ENCODE results near the gene DLGAP1.
A peak's percentile ranks its signal among the peaks of the same experiment; 100 is the strongest.
"Not testable (repeated sequence)": the region's sequence is repeated elsewhere in the genome, so short reads cannot be mapped to it uniquely, and the experiment has no call there.

The DLGAP1 gene

DNA sequence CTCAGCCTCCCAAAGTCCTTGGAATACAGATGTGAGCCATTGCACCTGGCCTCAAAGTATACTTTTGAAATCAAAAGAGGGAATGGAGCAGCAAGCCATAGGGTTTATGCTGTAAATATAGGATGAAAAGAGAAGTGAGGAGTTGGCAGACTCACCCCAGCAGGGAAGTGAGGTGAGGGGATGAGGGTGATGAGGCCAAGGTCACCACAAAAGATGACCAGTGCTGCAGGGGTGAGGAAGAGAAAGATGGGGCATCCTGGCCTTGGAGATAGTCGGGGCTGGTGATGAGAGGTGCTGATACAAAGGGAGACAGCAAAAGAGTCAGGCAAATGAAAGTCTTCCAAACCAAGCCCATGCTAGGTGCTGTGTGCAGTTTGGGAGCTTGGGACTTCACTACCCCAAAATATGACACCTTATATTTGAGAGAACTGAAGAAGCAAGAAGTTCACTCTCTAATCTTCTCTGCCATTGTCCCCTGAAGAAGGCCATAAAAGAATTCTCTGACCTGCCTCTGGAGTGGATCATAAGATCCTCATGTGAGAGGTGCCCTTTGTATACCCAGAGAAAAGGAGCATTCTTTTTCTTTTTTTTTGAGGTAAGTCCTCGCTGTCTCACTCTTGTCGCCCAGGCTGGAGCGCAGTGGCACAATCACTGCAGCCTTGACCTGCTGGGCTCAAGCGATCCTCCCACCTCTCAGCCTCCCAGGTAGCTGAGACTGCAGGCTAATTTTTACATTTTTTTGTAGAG lies 974.1 kb downstream of the DLGAP1 start:
- H3K4me3 ChIP-seq (ENCODE audit: low read depth, low read length): no peak overlapping the region
- no peak for DNase-seq (ENCODE audit: low read depth)

DNA sequence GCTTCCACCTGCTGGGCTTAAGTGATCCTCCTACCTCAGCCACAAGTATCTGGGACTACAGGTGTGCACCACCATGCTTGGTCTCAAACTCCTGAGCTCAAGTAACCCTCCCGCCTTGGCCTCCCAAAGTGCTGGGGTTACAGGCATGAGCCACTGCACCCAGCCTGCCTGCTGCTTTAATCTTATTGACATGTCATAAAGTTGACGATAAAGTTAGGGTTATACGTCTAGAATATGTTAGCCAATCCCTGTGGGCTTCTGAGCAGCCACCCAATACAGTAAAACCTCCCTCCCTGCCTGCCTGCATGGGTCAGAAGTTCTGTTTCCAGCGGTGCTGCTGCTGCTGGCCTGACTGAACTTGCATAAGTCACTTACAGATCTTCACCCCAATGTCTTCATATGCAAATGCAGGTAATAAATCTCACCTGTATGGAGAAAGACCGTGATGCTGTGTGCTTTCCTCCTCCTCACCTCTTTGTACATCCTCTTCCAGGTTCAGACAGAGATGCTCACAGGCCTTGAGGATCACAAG lies 975.1 kb downstream of the DLGAP1 start:
- DNase-seq (ENCODE audit: low read depth): no peak
- H3K4me3 ChIP-seq (ENCODE audit: low read depth, low read length): no peak overlapping the region

DNA sequence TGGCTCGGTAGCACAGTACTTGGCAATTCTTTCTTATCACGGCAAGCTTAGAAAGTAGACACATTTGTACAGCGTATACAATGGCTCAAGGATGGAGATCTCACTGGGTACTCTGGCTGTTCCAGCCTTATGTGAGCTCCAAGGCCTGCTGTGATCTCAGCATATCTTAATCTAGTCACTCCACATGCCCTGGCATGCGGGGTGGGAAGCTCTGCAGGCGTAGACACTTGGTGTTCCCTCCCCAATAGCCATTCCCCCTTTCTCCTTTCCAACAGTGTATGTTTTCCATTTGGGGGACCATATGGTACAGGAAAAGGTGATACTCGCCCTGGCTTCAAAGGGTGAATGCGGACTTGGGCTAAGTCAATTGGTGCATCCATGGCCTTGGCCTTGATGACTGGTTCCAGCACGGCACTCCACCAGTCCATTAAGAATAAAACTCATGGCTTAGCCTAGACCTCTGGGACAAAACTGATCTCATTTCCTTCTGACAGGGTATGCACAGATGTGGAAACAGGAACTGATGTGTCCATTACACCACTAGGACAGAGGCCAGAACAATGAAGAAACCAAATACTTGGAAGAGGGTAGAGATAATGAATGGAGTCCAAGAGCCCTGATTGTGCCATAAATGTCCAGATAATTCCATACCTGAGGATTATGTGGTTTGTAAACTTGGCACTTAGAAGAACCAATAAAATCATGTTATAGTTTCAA lies 976.7 kb downstream of the DLGAP1 start:
- peak; percentile 49 for DNase-seq (ENCODE audit: low read depth)
- H3K4me3 ChIP-seq (ENCODE audit: low read depth, low read length): no peak overlapping the region

DNA sequence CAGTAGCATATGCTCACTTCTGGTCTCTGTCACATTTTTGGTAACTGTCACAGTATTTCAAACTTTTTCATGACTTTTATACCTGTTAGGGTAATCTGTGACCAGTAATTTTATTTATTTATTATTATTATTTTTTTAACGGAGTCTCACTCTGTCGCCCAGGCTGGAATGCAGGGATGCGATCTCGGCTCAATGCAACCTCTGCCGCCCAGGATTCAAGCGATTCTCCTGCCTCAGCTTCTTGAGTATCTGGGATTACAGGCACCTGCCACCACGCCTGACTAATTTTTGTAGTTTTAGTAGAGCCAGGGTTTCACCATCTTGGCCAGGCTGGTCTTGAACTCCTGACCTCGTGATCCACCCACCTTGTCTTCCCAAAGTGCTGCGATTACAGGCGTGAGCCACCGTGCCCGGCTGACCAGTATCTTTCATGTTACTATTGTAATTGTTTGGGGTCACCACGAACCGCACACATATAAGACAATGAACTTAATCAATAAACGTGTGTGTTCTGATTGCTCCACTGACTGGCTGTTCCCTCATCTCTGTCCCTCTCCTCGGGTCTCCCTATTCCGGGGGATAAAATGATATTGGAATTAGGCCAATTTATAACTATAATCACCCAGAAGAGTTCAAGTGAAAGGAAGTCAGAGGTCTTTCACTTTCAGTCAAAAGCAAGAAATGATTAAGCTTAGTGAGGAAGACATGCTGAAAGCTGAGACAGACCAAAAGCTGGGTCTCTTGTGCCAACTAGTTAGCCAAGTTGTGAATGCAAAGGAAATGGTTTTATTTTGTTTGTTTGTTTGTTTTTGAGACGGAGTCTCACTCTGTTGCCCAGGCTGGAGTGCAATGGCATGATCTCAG lies 982.2 kb downstream of the DLGAP1 start:
- H3K4me3 ChIP-seq (ENCODE audit: low read depth, low read length): no peak overlapping the region
- no peak for DNase-seq (ENCODE audit: low read depth)

DNA sequence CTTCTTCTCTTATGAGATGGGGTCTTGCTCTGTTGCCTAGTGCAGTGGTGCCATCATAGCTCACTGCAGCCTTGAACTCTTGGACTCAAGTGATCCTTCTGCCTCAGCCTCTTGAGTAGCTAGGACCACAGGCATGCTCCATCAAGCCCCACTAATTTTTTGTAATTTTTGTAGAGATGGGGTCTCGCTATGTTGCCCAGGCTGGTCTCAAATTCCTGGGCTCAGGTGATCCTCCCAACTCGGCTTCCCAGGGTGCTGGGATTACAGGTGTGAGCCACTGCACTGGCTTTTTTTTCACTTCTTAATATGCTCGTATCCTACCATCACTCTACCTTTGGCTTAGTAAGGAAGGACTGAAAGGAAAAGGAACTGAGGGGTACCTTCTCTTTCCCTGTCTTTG lies 983.0 kb downstream of the DLGAP1 start:
- DNase-seq (ENCODE audit: low read depth); H3K4me3 ChIP-seq (ENCODE audit: low read depth, low read length): not testable (repeated sequence)

DNA sequence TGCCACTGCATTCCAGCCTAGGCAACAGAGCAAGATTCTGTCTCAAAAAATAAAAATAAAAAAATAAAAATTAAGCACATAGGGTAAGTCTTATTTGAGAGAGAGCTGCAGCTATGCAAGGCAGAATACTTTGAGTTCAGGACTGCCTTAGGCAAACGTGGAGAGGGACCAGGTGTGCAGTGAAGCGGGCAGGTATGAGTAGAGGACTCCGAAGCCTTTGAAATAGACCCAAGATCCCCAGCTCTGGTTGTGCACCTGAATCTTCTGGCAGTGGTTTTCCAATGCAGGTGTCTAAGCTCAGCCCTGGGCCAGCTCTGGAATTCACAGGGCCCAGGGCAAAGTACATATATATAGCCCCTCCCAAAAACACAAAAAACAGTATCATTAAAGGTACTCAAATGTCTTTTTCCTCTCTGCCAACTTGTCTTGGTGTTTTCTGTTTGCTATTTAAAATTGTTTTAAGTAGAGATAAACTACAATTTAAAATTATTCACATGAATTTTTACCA lies 983.9 kb downstream of the DLGAP1 start:
- no peak overlapping the region for H3K4me3 ChIP-seq (ENCODE audit: low read depth, low read length)
- no peak for DNase-seq (ENCODE audit: low read depth)

DNA sequence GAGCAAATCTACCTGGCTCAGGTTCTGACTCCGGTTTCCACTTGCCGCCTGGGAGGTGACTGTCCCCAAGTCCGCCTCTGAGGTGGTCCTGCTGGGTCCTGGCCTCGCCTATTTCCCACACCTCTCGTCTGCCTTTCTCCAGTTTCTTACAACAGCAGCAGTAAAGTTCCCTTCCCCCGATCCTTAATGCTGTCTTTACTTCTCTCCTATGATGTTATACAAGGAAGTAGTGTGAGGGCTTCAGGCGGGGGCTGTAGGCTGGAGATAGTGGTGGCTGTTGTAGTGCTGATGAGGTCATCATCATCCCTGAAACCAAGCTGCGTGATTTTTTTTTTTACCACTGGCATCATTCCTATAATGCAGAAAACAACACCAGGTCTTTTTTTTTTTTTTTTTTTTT lies 986.3 kb downstream of the DLGAP1 start:
- DNase-seq (ENCODE audit: low read depth): no peak
- H3K4me3 ChIP-seq (ENCODE audit: low read depth, low read length): no peak overlapping the region

DNA sequence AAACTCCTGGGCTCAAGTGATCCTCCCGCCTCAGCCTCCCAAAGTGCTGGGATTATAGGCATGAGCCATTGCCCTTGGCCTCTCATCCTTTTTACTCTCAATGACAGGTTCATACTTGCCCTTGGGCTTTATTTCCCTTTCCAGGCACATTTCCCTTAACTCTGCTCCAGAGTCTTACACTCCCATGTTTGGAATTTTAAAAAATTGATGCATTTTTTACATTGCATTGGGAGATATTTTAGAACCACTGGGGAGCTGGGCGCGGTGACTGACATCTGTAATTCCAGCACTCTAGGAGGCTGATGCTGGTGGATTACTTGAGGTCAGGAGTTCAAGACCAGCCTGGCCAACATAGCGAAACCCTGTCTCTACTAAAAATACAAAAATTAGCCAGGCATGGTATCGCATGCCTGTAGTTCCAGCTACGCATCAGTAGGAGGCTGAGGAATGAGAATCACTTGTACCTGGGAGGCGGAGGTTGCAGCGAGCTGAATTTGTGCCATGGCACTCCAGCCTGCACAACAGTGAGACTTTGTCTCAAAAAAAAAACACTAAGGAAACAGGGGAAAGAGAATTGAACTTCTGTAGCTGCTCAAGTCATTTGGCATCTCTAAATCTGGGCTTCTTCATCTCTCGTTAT lies 986.9 kb downstream of the DLGAP1 start:
- DNase-seq (ENCODE audit: low read depth): no peak

DNA sequence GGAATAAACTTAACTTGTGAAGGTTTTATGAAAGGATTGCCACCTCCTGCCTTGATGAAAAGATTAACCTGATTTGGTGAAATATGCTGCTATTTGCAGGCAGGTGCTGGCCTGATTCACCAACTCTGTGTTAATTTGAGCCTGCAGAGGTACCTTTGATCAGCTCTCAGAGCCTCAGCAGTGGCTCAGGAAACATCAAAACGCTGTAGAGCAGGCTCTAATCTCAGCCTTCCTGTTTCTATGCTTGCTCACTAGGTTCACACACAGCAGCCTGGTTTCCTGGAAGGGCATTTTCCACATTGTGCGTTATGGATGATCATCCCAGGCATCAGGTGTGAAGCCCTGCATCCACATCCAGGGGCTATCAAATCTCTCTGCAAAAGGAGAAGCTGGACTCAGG lies 988.2 kb downstream of the DLGAP1 start:
- DNase-seq (ENCODE audit: low read depth): no peak
- H3K4me3 ChIP-seq (ENCODE audit: low read depth, low read length): no peak overlapping the region

More for the DNA sequence above, 986.9 kb downstream of the DLGAP1 start:
- H3K4me3 ChIP-seq (ENCODE audit: low read depth, low read length): no peak overlapping the region

DNA sequence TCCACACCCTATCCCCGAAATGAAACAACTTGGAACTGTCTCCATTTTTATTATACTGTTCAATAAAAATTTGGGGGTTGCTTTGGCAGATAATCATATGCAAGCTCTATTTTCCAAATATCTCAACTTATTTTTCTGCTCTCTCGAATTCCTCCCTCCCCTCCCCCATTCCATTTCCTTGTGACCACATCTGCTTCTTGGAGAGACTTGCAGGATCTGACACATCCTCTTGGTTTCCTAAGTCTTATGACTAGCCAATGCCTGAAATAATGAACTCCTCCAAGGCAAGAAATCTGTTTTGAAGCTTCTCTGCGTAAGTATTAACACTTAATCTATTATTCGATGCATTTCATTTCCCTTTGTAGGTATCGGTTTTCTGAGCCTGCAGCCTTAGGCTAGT lies 989.1 kb downstream of the DLGAP1 start:
- H3K4me3 ChIP-seq (ENCODE audit: low read depth, low read length): no peak overlapping the region
- no peak for DNase-seq (ENCODE audit: low read depth)

DNA sequence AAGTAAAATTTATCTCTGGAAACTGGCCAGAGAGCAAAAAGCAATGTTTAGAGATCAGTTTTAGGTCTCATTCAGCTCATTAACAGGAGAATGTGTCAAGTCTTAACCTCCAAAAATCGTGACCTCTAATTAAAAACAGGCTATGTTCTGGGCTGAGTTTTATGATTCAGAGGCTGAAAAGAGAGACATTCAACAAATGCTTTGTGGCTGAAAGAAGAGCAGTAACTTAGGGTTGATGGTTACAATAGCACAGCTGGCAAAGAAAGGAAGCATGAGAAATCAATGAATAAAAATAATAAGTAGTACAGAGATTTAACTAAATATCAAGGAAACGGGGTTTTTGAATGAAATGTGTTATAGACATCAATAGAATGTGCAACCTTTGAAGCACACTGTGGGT lies 992.1 kb downstream of the DLGAP1 start:
- no peak overlapping the region for H3K4me3 ChIP-seq (ENCODE audit: low read depth, low read length)
- DNase-seq (ENCODE audit: low read depth): no peak

DNA sequence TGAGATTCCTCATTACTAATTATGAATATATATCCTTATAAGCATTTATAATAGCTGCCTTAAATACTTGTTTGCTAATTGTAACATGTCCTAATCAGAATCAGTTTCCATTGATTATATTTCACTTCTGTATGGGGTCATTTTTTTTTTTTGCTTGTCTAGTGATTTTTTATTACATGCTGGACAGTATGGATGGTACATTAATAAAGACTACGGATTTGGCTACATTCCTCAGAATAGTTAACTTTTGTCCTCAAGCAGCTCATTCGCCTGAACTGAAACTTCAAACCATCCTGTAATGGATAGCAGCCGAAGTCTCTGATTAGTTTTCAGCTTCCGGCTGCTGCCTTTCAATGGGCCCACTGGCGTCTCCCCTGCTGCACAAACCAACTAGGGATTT lies 993.4 kb downstream of the DLGAP1 start:
- no peak for DNase-seq (ENCODE audit: low read depth)
- no peak overlapping the region for H3K4me3 ChIP-seq (ENCODE audit: low read depth, low read length)

DNA sequence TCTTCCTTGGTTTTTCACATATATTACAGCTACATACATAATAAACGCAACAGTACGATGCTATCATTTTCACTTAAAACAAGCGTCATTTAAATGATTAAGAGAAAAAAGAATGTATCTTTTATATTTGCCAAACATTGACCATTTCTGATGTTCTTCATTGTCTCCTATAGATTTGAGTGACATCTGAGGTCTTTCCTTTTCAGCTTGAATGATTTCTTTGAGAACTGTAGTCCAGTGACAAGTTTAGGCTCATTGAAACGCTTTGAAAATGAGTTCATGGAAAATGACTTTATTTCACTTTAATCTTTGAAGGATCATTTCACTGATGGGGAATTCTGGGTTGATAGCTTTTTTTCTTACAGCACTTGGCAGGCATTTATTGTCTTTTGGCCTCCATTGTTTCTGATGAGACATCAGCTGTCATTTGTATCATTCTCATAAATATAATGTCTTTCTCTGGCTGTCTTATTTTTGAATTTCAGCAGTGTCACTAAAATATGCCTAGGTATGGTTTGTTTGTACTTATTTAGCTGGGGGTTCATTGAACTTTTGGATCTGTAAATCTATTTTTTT lies 994.2 kb downstream of the DLGAP1 start:
- no peak overlapping the region for H3K4me3 ChIP-seq (ENCODE audit: low read depth, low read length)
- DNase-seq (ENCODE audit: low read depth): no peak

DNA sequence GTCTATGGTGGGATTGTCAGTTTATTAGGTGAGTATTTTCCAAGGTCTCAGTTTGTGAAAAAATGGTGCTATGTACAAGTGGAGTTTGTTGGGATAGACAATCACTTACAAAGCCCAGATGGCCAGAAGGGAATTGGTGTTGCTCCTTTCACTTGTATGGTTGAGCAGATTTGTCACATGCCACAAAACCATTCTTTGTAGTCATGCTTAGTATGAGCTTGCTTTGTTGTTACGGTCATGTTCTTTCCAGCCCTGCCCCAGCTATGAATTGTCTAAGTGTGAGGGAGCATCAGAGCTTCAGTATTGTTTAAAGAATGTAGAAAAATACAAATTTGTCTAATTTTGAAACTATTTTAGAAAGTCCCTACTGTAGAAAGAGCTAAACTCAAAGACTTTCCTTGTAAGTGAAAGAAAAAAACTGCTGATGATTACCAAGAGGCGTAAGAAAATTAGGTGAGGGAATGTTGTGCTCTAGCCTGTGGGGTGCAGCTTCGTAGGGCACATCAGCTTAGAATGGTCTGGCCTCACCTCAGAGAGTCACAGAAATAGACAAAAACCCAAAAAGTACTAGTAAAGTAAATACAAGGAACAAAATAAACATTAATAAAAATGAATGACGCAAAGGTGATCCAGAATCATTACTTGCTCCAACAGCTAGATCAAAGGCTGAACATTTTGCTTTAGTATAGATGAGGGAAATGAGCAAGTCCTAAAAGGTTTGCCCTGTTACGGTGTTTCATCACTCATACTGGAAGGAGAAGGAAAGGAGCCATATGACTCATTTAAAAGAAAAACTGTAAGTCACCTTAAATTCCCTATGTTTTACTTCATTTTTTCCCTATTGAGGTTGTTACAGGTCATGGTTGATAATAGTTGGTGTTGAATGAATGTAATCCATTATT lies 995.9 kb downstream of the DLGAP1 start:
- DNase-seq (ENCODE audit: low read depth): no peak
- H3K4me3 ChIP-seq (ENCODE audit: low read depth, low read length): no peak overlapping the region

DNA sequence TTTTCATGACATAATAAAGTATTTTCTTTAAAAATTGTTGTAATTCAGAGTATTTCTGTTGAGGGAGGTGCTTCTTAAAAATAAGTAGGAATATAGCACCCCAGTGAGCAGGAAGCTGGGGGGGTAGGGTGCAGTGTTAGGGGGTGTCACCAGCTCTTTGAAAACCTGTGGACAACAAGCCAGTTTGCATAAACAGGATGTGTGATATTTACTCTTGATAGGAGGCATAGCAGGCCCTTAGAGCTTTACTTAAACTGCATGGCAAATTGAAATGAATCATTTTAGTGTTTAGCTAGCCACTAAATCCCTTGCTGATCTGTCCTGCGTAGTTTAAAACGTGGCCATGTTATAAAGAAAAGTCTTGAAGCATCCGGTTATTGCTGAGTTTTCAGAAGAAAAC lies 996.7 kb downstream of the DLGAP1 start:
- no peak overlapping the region for H3K4me3 ChIP-seq (ENCODE audit: low read depth, low read length)
- DNase-seq (ENCODE audit: low read depth): no peak

DNA sequence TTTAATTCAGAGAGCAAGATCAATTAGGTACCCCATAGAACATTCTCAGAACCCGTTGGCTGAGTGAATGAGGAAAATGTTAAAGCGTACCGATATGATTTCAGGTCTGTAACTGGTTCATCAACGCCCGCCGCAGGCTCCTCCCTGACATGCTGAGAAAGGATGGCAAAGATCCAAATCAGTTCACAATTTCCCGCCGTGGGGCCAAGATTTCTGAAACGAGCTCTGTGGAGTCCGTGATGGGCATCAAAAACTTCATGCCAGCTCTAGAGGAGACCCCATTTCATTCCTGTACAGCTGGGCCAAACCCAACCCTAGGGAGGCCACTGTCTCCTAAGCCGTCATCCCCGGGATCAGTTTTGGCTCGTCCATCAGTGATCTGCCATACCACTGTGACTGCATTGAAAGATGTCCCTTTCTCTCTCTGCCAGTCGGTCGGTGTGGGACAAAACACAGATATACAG lies 997.8 kb downstream of the DLGAP1 start:
- DNase-seq (ENCODE audit: low read depth): no peak
- no peak overlapping the region for H3K4me3 ChIP-seq (ENCODE audit: low read depth, low read length)

DNA sequence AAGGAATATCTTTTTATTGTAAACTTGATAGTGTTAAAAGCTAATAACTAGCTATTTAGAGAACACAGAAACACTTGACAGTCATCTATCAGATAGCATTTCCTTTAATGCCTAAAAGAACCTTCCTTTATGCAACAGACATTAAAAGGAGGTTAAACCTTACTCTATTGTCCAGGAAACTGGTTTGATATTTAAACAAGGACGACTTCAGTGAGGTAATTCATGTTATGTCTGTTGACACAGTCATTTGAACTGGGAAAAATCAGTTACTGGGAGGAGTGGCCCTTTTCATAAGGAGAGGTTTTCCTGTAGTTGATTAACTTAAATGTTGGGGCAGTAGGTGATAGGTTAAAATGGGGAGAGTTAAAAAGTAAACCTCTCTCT lies 998.4 kb downstream of the DLGAP1 start:
- H3K4me3 ChIP-seq (ENCODE audit: low read depth, low read length): no peak overlapping the region
- DNase-seq (ENCODE audit: low read depth): no peak
